Activated T-helper 1 cell treated with Interleukin-2 at 50 U/mL for 16 hours (primary cell): ENCODE results near the gene SEC16A.

Experiments
- DNase-seq: peaks from one replicate; pipeline ENCODE4 v3.0.0-alpha.2; 2020; ENCODE audit warnings: low read depth

SEC16A gene

GRCh38 chr9:136465500-136466154 is 17.2 kb downstream of the SEC16A start:
- no peak for DNase-seq

- DNase-seq = no peak
Observed at GRCh38 chr9:136464241-136464640, 18.6 kb downstream of the SEC16A start.

DNA sequence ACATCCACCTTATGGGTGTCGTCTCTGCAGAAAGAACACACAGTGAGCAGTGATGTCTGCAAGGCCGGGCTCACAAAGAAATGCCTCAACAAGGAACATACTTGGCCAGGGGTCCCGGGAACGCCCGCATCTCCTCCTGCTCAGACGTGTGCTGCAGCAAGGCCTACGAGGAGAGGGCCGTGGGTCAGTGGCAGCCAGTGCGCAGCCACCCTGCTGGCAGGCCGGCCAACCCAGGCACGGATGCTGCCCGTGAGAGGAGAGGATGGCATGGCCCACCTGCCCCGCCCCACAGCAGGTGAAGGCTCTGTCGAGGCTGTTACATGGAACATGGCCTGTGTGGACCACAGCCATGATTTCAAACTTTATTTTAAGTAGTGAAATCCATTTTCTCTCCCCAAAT is 19.3 kb downstream of the SEC16A start:
- no peak for DNase-seq

- no peak for DNase-seq
Observed at GRCh38 chr9:136462664-136463063, 20.2 kb downstream of the SEC16A start.

GRCh38 chr9:136460772-136461325 is 22.0 kb downstream of the SEC16A start:
- no peak for DNase-seq

- DNase-seq = no peak
Observed at GRCh38 chr9:136459425-136459824, 23.4 kb downstream of the SEC16A start.

DNA sequence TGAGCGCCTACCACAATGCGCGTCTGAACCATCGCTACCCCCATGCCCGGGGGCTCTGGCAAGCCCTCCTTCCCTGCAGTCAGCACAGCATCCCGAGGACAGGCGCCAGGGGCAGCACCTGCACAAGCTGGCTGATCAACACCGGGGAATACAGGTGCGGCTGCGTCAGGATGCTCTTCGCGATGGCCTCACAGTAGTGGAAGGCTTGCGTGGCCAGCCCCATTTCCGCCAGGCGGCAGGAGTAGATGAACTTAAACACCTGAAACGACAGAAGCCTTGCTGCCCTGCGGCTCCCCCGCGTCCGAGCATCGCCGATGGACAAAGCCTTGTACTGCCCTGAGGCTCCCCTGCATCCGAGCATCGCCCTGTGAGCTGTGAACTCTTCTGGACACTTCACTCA is 25.5 kb downstream of the SEC16A start:
- DNase-seq = no peak

DNA sequence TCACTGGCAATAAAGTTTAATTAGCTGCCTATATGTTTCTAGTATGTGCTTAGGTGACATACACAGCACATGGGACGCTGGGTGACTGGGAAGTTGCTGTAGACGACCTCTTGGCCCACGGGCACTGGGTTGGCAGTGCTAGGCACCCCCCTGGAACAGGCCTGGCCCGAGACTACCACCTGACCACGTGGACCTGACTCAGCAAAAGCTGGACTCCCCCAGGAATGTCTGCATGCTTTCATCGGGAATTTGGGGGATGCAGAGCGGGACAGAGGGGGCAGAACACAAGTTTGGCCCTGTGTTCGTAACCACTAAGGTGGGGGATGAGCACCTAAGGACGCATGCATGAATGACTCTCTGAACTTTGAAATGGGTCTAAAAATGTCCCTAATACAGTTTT is 26.6 kb downstream of the SEC16A start:
- DNase-seq = no peak

- no peak for DNase-seq
Observed at GRCh38 chr9:136455043-136456002, 27.5 kb downstream of the SEC16A start.

GRCh38 chr9:136454026-136454796 is 28.6 kb downstream of the SEC16A start:
- DNase-seq = no peak

- no peak for DNase-seq
Observed at GRCh38 chr9:136453326-136453725, 29.5 kb downstream of the SEC16A start.

- no peak for DNase-seq
Observed at GRCh38 chr9:136451221-136451877, 31.5 kb downstream of the SEC16A start.

DNA sequence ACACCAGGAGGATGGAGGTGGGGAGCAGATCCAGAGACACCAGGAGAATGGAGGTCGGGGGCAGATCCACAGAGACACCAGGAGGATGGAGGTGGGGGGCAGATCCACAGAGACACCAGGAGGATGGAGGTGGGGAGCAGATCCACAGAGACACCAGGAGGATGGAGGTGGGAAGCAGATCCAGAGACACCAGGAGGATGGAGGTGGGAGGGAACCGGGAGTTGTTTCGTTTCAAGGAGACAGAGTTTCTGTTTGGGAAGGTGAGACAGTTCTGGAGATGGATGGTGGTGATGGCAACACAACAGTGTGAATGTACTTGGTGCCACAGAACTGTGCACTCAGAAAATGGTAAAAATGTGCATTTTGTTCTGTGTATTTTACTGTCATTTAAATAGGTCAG is 34.2 kb downstream of the SEC16A start:
- no peak for DNase-seq

DNA sequence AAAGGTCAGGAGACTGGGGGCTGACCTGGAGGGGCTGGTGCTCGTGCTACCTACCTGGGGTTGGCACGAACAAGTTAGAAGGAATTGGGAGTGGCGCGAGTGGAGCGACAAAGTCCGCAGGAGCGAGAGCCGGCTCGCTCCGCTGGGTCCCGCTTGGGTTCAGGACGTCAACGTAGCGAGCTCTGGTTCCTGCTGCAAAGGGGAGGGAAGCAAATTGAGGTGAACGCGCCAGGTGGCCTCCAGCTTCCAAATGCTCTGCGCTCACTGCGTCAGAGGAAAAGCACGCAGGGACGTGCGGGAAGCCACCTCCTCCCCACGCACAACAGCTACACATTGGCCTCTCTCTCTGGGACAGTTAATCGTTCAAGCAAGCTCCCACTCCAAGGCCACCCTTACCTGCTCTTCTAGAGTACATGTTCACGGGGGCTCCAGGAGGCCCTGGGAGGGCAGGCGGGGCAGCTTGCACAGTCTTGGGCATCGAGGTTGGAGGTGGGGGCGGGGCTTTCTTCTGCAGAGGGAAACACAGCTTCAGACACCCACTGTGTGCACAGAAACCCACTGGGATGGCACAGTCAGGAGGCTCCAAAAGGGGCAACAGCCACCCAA is 35.6 kb downstream of the SEC16A start:
- DNase-seq = no peak

GRCh38 chr9:136445799-136446198 is 37.0 kb downstream of the SEC16A start:
- no peak for DNase-seq

GRCh38 chr9:136444102-136444501 is 38.7 kb downstream of the SEC16A start:
- DNase-seq = no peak

GRCh38 chr9:136443687-136444086 is 39.2 kb downstream of the SEC16A start:
- DNase-seq = no peak

- DNase-seq = no peak
Observed at GRCh38 chr9:136443087-136443486, 39.8 kb downstream of the SEC16A start.

GRCh38 chr9:136442265-136442664 is 40.6 kb downstream of the SEC16A start:
- DNase-seq = no peak

DNA sequence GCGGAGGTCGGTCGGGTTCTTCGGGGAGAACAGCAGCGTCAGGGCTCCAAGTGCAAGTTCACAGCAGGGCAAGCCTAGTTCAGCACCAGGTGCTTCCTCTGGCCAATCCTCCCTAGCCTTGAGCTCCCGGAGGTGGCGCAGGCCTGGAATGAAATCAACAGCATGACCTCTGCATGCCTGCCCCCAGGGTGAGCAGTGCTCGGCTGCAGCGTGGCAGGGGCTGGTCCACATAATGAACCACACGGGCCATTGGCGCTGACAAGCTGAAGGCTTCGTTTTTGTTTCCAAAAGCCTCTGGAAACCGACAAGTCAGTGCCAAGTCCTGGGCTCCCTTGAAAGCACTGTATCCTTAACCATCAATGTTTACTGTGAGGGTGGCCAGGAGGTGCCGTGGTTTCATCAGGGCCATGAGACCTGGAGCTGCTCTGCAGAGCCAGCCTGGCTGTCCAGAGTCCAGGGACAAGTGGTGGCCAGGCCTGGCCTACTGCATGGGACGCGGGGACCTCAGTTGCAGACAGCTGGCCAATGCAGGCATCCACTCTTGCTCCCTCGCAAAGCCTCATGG is 41.1 kb downstream of the SEC16A start:
- DNase-seq = no peak

DNA sequence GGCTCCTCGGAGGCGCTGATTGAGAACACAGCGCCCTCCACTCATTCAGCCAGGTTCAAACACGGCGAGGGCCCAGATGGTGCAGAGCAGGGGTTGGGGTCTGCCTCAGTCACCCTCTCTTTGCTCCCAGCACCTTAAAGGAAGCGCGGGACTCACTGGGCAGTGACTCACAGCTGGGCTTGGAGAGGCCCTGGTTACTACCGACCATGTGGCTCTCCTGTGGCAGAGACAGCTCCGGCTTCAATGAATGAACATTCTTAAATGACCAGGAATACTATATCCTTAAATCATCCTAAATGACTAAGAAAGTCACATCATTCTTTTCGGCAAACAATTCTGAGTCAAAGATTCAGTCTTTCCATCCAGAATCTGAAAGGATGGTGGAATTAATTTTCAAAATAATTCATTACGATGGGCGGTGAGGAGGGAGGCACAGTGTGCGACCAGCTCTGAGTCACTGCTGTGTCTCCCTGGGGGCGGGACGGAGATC is 41.6 kb downstream of the SEC16A start:
- DNase-seq = no peak
